H9 (cell line): ENCODE measurements around the gene OR5A2. TPM values are rescaled to one million over a fixed set of nuclear protein-coding genes. Genes with fewer than 3 reads are reported as not detected.
"Not testable (repeated sequence)": the region's sequence is repeated elsewhere in the genome, so short reads cannot be mapped to it uniquely, and the experiment has no call there.

Source experiments
- DNase-seq: peaks from one replicate; pipeline ENCODE4 v3.0.0-alpha.2; 2017
- H2AFZ ChIP-seq: one replicate; pipeline ENCODE4 v1.6.1; 2013; ENCODE audit warnings: mild to moderate bottlenecking, low read length, control low read depth, moderate library complexity
- H2AK5ac ChIP-seq: 2 replicates; pipeline ENCODE4 v1.6.1; 2013; ENCODE audit warnings: low read length, control low read depth, mixed read lengths; ENCODE audit not compliant: insufficient read length
- H2BK120ac ChIP-seq: one replicate; pipeline ENCODE4 v1.6.1; 2013; ENCODE audit warnings: low read depth, mild to moderate bottlenecking, low read length, control low read depth, inconsistent platforms; ENCODE audit not compliant: poor library complexity, severe bottlenecking
- H2BK12ac ChIP-seq: 2 replicates; pipeline ENCODE4 v1.6.1; 2013; ENCODE audit warnings: low read length, control low read depth, mixed read lengths, low read depth; ENCODE audit not compliant: insufficient read length
- H2BK15ac ChIP-seq: 2 replicates; pipeline ENCODE4 v1.6.1; 2013; ENCODE audit warnings: low read depth, low read length, control low read depth
- H2BK20ac ChIP-seq: one replicate; pipeline ENCODE4 v1.6.1; 2013; ENCODE audit warnings: low read depth, mild to moderate bottlenecking, low read length, control low read depth, inconsistent platforms; ENCODE audit not compliant: poor library complexity, severe bottlenecking
- H2BK5ac ChIP-seq: 2 replicates; pipeline ENCODE4 v1.6.1; 2013; ENCODE audit warnings: low read length, control low read depth, mixed read lengths; ENCODE audit not compliant: insufficient read length
- H3K14ac ChIP-seq: 2 replicates; pipeline ENCODE4 v1.6.1; 2013; ENCODE audit warnings: low read length, control low read depth; ENCODE audit not compliant: insufficient read depth
- H3K18ac ChIP-seq: 2 replicates; pipeline ENCODE4 v1.6.1; 2013; ENCODE audit warnings: low read depth, mild to moderate bottlenecking, mixed read lengths, low read length, control low read depth; ENCODE audit not compliant: insufficient read length
- H3K23ac ChIP-seq: 2 replicates; pipeline ENCODE4 v1.6.1; 2013; ENCODE audit warnings: low read length, control low read depth, mixed read lengths, low read depth; ENCODE audit not compliant: insufficient read length
- H3K23me2 ChIP-seq: 2 replicates; pipeline ENCODE4 v1.6.1; 2013; ENCODE audit warnings: low read depth, mild to moderate bottlenecking, mixed read lengths, low read length, control low read depth; ENCODE audit not compliant: insufficient read length, poor library complexity, severe bottlenecking
- H3K27ac ChIP-seq: 2 replicates; pipeline ENCODE4 v1.5.1; 2013; ENCODE audit warnings: low read length, control low read depth, mixed read lengths, low read depth; ENCODE audit not compliant: insufficient read length
- H3K27me3 ChIP-seq: 2 replicates; pipeline ENCODE4 v1.6.1; 2013; ENCODE audit warnings: low read length, control low read depth, inconsistent platforms; ENCODE audit not compliant: insufficient read depth
- H3K4ac ChIP-seq: 2 replicates; pipeline ENCODE4 v1.6.1; 2013; ENCODE audit warnings: low read depth, mild to moderate bottlenecking, control low read depth, inconsistent platforms, low read length, moderate library complexity
- H3K4me1 ChIP-seq: 2 replicates; pipeline ENCODE4 v1.6.1; 2013; ENCODE audit warnings: low read length, control low read depth, inconsistent platforms; ENCODE audit not compliant: insufficient read depth
- H3K4me2 ChIP-seq: 2 replicates; pipeline ENCODE4 v1.6.1; 2013; ENCODE audit warnings: low read length, control low read depth, mixed read lengths; ENCODE audit not compliant: insufficient read length, insufficient read depth
- H3K56ac ChIP-seq: 2 replicates; pipeline ENCODE4 v1.6.1; 2013; ENCODE audit warnings: low read depth, mild to moderate bottlenecking, mixed read lengths, low read length, control low read depth; ENCODE audit not compliant: insufficient read length
- H3K79me1 ChIP-seq: 2 replicates; pipeline ENCODE4 v1.6.1; 2013; ENCODE audit warnings: low read depth, mild to moderate bottlenecking, moderate library complexity, low read length, control low read depth, inconsistent platforms; ENCODE audit not compliant: insufficient read depth, poor library complexity, severe bottlenecking
- H3K79me2 ChIP-seq: 2 replicates; pipeline ENCODE4 v1.6.1; 2013; ENCODE audit warnings: low read length, control low read depth, inconsistent platforms; ENCODE audit not compliant: insufficient read depth
- H3K9ac ChIP-seq: 2 replicates; pipeline ENCODE4 v1.6.1; 2013; ENCODE audit warnings: low read length, control low read depth, mixed read lengths; ENCODE audit not compliant: insufficient read length; ENCODE audit errors: extremely low read depth
- H3K9me3 ChIP-seq: one replicate; pipeline ENCODE4 v1.6.1; 2013; ENCODE audit warnings: low read depth, low read length, inconsistent platforms; ENCODE audit not compliant: control insufficient read depth
- H3T11ph ChIP-seq: one replicate; pipeline ENCODE4 v1.6.1; 2013; ENCODE audit warnings: mild to moderate bottlenecking, low read length, control low read depth, inconsistent platforms
- H4K20me1 ChIP-seq: one replicate; pipeline ENCODE4 v1.6.1; 2013; ENCODE audit not compliant: control insufficient read depth, insufficient read length, insufficient read depth
- H4K5ac ChIP-seq: 2 replicates; pipeline ENCODE4 v1.6.1; 2013; ENCODE audit warnings: low read depth, mild to moderate bottlenecking, mixed read lengths, low read length, control low read depth; ENCODE audit not compliant: insufficient read length
- H4K8ac ChIP-seq: replicated peaks from 2 replicates; pipeline ENCODE4 v1.6.1; 2013; ENCODE audit warnings: low read length, control low read depth, mixed read lengths, low read depth; ENCODE audit not compliant: insufficient read length
- H4K91ac ChIP-seq: 2 replicates; pipeline ENCODE4 v1.6.1; 2013; ENCODE audit warnings: low read depth, mild to moderate bottlenecking, moderate library complexity, mixed read lengths, low read length, control low read depth; ENCODE audit not compliant: insufficient read length
- H3K27ac Mint-ChIP-seq, 3 experiments: 2 replicates in 2 of 3; 3 replicates in 1 of 3; pipeline ENCODE4 v1.8.0; 2020 to 2021; ENCODE audit warnings: mixed read lengths in 3 of 3, mild to moderate bottlenecking in 1 of 3, moderate library complexity in 1 of 3
- H3K27me3 Mint-ChIP-seq: 2 replicates; pipeline ENCODE4 v1.8.0; 2021; ENCODE audit warnings: low read depth, mild to moderate bottlenecking, moderate library complexity, mixed read lengths
- H3K36me3 Mint-ChIP-seq, 3 experiments: 2 replicates in 2 of 3; 3 replicates in 1 of 3; pipeline ENCODE4 v1.8.0; 2020 to 2021; ENCODE audit warnings: low read depth in 3 of 3, mixed read lengths in 3 of 3; ENCODE audit not compliant: insufficient read depth in 1 of 3
- H3K4me1 Mint-ChIP-seq, 2 experiments: 2 replicates each; pipeline ENCODE4 v1.8.0; 2020; ENCODE audit warnings: mixed read lengths in 2 of 2
- H3K4me3 Mint-ChIP-seq, 2 experiments: 2 replicates in 1 of 2; 3 replicates in 1 of 2; pipeline ENCODE4 v1.8.0; 2020 to 2021; ENCODE audit warnings: mild to moderate bottlenecking in 2 of 2, mixed read lengths in 2 of 2, moderate library complexity in 1 of 2
- H3K9me3 Mint-ChIP-seq, 2 experiments: 2 replicates in 1 of 2; 3 replicates in 1 of 2; pipeline ENCODE4 v1.8.0; 2020; ENCODE audit warnings: mild to moderate bottlenecking in 2 of 2, mixed read lengths in 2 of 2, moderate library complexity in 1 of 2
- CTCF ChIP-seq: fragments of 200-600 bp; sonication (generic); conservative IDR thresholded peaks from 3 replicates; pipeline ENCODE4 v1.8.0; 2021; ENCODE audit warnings: antibody characterized with exemption, mild to moderate bottlenecking
- WGBS: extraction: QIAGEN DNeasy Blood & Tissue Kit; methylation state at CpG from one replicate; pipeline ENCODE4 v1.1.7; 2013; ENCODE audit warnings: missing lambda C conversion rate, low lambda C conversion rate, mixed read lengths; ENCODE audit not compliant: insufficient read length; ENCODE audit errors: extremely low coverage; 5-methylcytosine and 5-hydroxymethylcytosine counted together
- total RNA-seq: library from RNA; stranded (reverse); gene quantifications from 2 replicates; pipeline ENCODE4 v1.2.1, GENCODE V29; 2021

The OR5A2 gene
- total RNA-seq, 1 experiment from 2014 or later, result not detected

- no CpG with 5 or more reads among the region's 2 CpGs for WGBS
- H3K27ac ChIP-seq, result no peak overlapping the region
- H3K79me1 ChIP-seq, result no peaks in the 10 kb centered on the region
- peaks cover 18 to 21% of the 10 kb centered on the region in 2 experiments; a peak in 4 of 5 replicates for H3K9me3 Mint-ChIP-seq
- no peaks in the 10 kb centered on the region for H3K9me3 ChIP-seq
- no peak overlapping the region for H3K9ac ChIP-seq
- H4K20me1 ChIP-seq, result no peaks in the 10 kb centered on the region
- H2BK15ac ChIP-seq, result no peak overlapping the region
- H3K4me3 Mint-ChIP-seq, result no peak overlapping the region
- no peaks in the 10 kb centered on the region for H3K4me1 ChIP-seq
- no peak for DNase-seq
- H3K18ac ChIP-seq, result no peak overlapping the region
- no peak overlapping the region for H3K23ac ChIP-seq
- H3K23me2 ChIP-seq, result no peaks in the 10 kb centered on the region
- no peak overlapping the region for H3K4me2 ChIP-seq
- no peak overlapping the region for H2AFZ ChIP-seq
- H2BK12ac ChIP-seq, result no peak overlapping the region
- H2BK120ac ChIP-seq, result no peak overlapping the region
- TF ChIP-seq CTCF, result no peak
- no peak overlapping the region for H3K56ac ChIP-seq
- no peak overlapping the region for H4K91ac ChIP-seq
- H3K27ac Mint-ChIP-seq, result no peak overlapping the region
- H3K27me3 ChIP-seq, result no peaks in the 10 kb centered on the region; the same call in 1 of the 2 replicates
- no peak overlapping the region for H3K14ac ChIP-seq
- no peaks in the 10 kb centered on the region for H3K27me3 Mint-ChIP-seq
- no peak overlapping the region for H2BK5ac ChIP-seq
- no peak overlapping the region for H4K8ac ChIP-seq
- peaks cover 3% of the 10 kb centered on the region in 2 experiments; a peak in 3 of 4 replicates for H3K4me1 Mint-ChIP-seq
- no peak overlapping the region for H3T11ph ChIP-seq
- no peaks in the 10 kb centered on the region for H3K79me2 ChIP-seq
- no peak overlapping the region for H4K5ac ChIP-seq
- H3K4ac ChIP-seq, result no peak overlapping the region
- H2BK20ac ChIP-seq, result no peak overlapping the region
- H3K36me3 Mint-ChIP-seq, result 0 out of 7 replicates have a peak, but pooled peaks cover 0 to 3% (median 0%) of the 10 kb centered on the region in 3 experiments
- no peak overlapping the region for H2AK5ac ChIP-seq
Measured at GRCh38 chr11:59448484-59448883, 22.3 kb upstream of the OR5A2 start.

- H3K4me3 Mint-ChIP-seq, H4K5ac ChIP-seq, DNase-seq, H3K79me1 ChIP-seq, H3K9ac ChIP-seq, H3K27ac Mint-ChIP-seq, H3K27me3 Mint-ChIP-seq, H3T11ph ChIP-seq, H4K91ac ChIP-seq, H3K36me3 Mint-ChIP-seq, H3K23ac ChIP-seq, H2BK120ac ChIP-seq, H3K14ac ChIP-seq, H3K56ac ChIP-seq, H4K8ac ChIP-seq, H2BK12ac ChIP-seq, H3K4me1 ChIP-seq, H3K4ac ChIP-seq, H2BK5ac ChIP-seq, H4K20me1 ChIP-seq, H2AK5ac ChIP-seq, H2AFZ ChIP-seq, H3K23me2 ChIP-seq, H2BK20ac ChIP-seq, H3K4me1 Mint-ChIP-seq, H2BK15ac ChIP-seq, H3K18ac ChIP-seq, H3K9me3 ChIP-seq, H3K4me2 ChIP-seq, H3K27ac ChIP-seq, H3K79me2 ChIP-seq, H3K27me3 ChIP-seq: not testable (repeated sequence)
- peaks cover 18 to 21% of the 10 kb centered on the region in 2 experiments; a peak in 4 of 5 replicates for H3K9me3 Mint-ChIP-seq
- no CpG with 5 or more reads among the region's 1 CpG for WGBS
Measured at GRCh38 chr11:59445624-59446023, 19.4 kb upstream of the OR5A2 start.
